OCI-M2 (cell line): ENCODE measurements around the gene HAUS1.

Experiments used
- DNase-seq: peaks from one replicate; lab custom pipeline; 2025; ENCODE audit not compliant: unreplicated experiment; lab: John Stamatoyannopoulos, UW

The HAUS1 gene, protein sequence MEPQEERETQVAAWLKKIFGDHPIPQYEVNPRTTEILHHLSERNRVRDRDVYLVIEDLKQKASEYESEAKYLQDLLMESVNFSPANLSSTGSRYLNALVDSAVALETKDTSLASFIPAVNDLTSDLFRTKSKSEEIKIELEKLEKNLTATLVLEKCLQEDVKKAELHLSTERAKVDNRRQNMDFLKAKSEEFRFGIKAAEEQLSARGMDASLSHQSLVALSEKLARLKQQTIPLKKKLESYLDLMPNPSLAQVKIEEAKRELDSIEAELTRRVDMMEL

DNA sequence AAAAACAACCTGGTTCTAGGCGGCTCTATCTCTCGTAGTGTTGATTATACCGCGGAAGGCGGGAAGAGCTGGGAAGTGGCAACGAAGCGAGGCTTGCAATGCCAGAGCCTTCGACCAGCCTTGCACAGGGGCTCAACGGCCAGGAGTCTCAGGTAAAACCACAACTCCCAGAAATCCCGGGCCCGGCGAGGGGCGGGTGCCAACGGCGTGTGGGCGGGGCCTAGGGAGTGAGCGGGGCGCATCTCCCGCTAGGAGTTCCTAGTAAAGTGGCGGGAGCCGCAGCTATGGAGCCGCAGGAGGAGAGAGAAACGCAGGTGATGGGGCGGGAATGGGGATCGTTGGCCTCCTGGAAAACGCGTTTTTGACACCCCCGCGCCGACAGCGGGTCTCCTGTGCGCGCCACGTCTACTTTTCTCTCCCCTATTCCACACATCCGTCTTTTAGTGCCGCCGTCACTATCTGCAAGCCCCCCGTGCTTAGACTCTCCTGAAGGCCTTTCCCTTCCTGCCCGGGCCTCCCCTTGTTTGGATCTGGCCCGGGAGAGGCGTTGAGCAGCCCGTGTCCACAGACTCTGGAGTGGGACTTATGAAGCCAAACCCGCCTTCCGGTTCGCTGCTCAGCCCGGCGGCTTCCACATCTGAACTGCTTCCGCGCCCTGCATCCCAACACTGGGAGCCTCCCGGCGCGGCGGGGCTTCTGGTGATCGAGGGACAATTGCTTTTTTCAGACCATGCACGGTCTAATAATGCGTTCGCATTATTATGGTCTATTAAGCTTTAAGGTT is at the start of gene HAUS1:
TSS of gene HAUS1 (plus strand) at position 258 of the 784 bp plus-strand sequence. CDS start at position 285, 27 bp downstream.
- DNase-seq, result peak; percentile 51

DNA sequence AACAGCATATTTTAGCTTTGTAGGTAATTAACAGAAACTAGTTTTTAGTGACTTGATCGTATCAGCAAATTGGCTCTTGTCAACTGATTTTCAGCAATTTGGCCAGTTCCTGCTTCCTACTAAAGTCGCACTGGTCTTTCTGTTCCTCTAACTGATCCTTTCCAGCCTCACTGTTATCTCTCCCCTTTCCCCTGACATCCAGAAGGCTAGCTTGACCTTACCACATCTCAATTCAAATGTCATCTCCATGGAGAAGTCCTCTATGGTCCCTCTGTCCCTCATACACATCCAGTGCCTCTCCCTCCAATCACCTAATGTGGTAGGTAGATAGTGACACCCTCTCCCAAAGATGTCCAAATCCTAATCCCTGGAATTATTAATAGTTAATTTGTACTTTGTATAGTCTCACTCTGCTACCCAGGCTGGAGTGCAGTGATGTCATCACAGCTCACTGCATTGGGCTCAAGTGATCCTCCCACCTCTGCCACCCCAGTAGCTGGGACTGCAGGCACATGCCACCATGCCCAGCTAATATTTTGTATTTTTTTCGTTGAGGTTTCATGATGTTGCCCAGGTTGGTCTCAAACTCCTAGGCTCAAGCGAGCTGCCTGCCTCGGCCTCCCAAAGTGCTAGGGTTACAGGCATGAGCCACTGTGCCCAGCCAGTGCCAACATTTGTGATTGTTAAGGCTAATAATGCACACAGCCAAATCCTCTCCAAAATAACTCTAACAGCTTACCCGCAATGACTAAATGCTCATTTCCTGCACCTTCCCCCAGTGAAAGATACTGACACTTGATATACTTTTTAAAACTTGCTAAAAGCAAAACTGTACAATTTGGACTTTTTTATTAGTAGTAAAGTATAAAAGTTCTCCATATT is 49.0 kb upstream of the HAUS1 start:
- DNase-seq, result no peak

DNA sequence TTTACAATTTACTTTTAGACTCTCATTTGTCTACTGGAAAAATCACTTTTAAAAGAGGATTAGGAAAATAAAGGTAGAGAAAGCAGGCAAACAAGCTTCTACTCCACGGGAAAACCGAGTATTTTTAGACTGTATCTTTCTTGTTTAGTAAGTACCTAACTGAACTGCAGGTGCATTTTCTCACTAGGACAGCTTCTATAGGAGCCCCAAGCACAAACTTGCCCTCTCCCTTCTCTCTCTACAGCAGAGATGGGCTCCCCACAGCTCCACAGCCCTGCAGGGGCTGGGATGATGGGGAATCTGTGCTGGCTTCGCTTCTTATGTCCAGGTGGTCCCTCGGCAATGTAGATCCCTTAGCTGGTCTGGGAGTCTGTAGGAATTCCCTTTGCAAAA is 48.4 kb upstream of the HAUS1 start:
- DNase-seq, result no peak

DNA sequence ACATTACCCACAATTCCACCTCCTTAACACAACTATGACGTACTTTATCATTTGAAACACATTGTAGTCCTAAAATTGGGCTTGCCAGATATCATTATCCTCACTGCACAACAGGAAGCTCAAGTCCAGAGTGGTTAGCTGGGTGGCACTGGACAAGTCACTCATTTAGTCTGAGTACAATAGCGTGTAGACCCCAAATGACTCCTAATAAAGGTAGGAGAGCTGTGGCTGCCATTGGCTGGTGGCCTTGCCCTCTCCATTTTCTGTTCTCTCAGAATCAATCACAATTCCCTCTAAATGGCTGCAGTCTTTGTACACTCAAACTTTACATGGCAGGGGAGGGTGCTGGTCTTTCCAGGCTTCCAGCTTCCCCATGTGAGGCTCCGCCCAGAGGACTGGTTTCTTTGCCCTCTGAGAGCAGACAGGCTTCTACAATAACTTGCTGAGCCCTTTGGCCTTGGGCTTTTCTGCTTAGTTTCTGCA is 43.8 kb upstream of the HAUS1 start:
- peak; percentile 78 for DNase-seq

DNA sequence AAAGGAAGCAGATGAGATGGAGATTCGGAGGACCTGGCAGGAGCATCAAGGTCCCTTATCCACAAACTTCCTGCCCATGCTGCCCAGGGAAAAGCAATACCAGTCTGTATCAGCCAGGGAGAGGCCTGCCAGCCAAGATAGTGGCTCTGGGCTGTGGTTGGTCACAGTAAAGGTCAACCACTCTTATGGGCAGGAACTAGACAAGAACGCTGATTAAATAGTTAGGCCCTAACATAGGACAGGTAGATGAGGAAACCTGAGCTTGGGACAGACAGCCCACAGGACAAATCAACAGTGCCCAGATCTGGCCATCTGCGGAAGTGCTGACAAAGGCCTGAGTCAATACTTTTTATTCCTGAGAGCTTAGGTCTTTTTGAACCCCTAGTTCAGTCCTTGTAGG is 42.8 kb upstream of the HAUS1 start:
- DNase-seq, result no peak

DNA sequence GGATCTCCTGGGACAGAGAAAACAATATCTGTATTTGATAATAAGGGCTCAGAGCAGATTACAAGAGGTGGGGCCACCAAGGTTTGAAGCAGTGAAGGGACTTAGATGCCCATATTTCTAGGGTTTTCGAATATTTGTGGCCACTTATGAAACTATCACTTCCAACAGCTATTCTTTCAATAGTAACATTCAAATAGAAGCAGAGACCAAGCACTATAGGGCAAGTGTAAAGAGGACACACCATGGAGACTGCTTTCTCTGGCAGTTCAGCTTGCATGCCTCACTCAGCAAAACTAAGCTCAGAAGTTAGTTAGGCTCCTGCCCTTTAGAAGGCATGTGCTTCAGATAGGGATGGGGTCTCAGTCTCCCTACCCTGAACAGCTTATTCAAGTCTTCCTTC is 42.4 kb upstream of the HAUS1 start:
- no peak for DNase-seq

DNA sequence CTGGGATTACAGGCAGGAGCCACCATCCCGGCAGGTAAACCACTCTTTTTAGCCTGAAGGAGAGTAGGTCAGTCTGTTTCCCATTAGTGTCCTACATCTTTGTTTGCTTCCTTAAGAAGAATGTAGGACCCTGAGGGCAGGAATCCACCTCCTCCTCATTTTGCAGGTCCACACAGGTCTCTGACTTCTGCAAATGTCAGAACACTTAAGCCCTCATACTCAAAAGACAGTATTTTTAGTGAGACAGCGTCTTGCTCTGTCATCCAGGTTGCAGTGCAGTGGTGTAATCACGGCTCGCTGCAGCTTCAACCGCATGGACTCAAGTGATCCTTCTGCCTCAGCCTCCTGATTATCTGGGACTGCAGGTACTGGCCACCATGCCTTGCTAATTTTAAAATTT is 41.4 kb upstream of the HAUS1 start:
- DNase-seq, result no peak

DNA sequence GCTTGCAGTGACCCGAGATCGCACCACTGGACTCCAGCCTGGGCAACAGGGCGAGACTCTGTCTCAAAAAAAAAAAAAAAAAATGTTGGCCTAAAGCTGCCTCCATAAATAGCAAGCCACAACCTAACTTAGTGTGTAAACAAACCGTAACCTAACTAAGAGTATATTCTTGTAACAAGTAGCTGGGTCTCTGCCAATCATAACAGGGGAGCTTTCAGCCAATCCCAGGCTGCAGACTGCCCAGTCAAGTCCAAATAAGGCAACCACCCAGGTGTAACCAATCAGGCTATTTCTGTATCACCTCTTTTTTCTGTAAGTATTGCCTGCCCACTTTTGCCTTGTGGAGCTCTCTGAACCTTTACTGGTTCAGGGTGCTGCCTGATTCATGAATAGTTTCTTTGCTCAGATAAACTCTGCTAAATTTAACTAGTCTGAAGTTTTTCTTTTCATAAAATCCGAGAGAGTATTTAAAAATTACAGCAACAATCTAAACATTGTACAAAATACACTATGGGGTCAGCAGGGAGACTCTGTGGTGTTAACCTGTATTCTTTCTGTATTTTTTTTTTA is 36.7 kb upstream of the HAUS1 start:
- no peak for DNase-seq

DNA sequence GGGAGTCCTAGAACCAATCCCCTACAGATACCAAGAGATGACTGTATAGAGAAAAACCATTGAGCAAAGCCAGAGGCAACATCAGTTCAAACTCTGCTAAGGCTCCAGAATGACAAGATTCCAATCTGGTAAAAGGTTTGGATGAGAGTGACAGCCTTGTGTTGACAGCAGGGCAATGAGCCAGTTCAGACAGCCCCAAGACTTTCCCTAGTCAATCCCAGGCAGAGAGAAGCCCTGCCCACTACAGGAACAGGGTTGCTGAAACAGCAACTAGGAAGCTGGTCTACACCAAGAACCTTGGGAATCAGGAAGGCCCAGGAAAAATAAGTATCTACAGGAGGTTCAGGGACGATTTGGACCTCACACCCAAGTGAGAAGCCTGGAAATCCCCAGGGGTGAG is 35.4 kb upstream of the HAUS1 start:
- no peak for DNase-seq

DNA sequence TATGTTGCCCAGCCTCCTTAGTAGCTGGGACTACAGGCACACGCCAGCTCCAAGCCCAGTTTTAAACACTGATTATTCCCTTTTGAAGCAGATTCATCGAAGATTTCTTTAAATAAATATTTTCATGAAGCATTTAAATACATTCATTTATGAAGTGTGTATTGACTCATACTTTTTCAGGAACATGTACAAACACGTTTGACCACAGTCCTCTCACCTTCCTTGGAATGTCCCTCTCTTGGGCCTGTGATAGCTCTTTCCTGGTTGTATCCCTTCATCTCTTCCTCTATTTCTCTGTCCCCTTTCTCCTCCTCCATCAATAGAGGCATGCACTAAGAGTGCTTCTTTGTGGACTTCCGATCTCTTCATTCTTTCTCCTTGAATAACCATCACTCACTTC is 34.7 kb upstream of the HAUS1 start:
- DNase-seq, result no peak

DNA sequence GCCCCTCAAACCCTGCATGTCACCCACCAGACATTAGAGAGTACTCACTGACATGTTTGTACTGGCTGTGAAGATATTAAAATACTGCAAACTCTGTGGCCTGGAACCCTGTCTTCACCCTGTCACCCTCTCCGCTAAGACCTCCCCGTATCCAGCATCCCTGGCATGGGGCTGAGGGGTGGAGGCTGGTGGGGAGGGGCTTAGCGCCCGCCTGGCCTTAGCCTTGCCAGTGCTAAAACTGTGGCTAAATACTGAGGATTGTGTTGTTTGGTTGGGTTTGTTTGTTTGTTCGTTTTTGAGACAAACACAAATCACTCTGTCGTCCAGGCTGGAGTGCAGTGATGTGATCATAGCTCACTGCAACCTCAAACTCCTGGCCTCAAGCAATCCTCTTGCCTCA is 34.0 kb upstream of the HAUS1 start:
- DNase-seq, result no peak

DNA sequence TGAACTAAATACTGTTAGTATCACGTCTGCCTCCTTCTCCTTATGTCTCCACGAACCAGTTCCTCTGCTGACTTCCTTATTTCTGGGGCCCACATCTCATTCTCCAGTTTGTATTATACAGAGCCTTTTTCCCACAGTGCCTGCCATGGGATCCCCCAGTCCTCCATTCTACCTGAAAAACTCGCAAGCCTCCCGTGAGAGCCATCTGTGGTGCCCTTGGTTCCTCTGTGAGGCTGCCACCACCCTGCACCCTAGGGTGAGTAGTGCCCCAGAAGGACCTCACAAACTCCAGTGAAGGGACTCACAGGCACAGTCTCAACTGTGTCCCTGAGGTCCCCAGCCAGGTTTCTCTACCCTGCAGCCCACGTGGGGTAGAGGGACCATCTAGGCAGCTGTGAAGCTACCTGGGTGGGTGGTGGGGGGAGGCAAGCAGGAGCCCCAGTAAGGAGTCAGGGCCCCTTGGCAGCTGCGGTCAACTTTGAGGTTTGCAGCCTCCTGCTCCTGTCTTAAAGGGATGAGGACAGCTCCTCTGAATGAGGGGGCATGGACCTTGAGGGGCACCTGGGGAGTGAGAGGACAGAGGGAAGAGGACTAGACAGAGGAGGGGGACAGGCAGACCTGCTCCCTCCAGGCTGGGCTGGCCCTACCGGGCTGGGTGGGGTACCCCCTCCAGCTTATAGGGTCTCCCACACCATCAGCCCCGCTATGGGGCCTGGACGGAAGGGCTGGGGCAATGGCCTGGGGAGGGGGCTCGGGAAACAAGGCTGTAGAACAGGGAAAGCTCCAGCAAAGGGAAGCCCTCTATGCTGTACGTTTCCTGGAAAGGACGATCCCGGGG is 33.2 kb upstream of the HAUS1 start:
- DNase-seq, result no peak

DNA sequence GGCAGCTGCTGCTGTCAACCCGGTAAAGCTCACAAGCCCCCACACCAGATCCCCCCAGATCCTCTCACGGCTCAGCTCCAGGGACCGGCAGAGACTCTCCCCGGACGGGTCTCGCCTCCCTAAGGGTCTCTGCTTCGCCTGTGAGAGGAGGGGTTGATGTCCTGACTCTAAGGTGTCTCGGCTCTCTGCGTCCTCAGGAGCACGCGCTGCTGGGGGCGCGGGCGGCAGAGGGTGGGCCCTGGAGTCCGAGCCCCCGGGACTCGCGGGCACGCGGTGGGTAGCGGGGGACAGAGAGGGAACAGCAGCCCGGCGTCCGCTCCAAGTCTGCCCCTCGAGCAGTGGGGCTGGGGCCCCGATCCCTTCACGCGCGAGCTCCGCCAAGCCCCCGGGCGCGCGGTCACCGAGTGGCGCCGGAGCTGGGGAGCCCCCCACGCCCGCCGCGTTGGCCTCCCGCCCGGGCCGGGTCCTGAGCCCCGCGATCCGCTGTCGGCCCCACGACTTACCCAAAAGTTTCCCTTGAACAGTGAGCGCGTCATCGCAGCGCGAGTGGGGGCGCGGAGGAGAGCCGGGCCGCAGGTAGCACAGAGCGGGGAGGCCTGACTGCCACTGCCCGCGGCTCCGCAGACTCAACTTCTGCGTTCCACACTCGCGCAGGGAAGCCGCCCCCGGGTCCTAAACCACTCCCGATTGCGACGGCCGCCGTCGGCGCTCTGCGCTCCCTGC is 32.4 kb upstream of the HAUS1 start, which contains the start of gene PSTPIP2:
TSS of gene PSTPIP2 (minus strand) at position 608 of the 723 bp plus-strand sequence. CDS start at position 536, 72 bp downstream.
- DNase-seq, result no peak

DNA sequence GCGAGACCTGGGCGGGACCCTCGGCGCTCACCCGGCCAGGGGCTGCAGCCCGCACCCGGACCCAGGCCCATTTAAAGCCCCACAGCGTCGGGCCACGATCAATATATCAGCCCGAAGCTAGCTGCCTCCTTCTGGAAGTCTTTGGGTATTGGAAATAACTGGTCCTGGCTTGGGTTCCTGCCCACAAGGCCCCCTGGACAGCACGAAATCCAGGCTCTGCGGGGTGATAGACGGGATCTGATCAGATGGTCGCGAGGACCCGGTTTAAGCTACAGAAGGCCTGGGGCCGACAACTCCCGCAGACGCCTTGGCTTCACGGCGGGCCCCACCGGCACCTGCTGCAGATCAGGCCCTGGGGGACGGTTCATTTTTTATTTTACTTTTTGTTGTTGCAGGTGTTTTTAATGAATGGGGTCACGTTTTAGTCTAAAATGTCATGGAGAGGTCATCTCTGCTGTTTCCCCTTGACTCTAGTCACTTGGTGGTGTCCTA is 31.8 kb upstream of the HAUS1 start:
- DNase-seq, result no peak

DNA sequence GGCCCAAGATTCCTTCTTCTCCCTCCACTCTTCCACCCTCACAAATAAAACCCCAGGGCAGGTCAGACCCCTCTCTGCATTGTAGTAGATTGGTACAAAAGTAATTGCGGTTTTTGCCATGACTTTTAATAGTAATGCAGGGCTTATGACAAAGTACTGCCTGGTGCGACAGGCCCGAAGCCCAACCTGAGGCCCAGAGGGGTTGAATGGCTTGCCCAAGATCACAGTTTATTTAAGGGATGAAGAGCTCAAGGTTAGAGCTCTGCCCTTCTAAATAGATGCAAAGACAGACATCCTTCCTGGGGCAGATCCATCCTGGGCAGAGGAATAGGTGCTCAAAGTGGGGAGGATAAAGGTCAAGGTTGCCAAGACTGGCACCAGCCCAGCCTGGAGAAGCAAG is 31.2 kb upstream of the HAUS1 start:
- DNase-seq, result no peak

DNA sequence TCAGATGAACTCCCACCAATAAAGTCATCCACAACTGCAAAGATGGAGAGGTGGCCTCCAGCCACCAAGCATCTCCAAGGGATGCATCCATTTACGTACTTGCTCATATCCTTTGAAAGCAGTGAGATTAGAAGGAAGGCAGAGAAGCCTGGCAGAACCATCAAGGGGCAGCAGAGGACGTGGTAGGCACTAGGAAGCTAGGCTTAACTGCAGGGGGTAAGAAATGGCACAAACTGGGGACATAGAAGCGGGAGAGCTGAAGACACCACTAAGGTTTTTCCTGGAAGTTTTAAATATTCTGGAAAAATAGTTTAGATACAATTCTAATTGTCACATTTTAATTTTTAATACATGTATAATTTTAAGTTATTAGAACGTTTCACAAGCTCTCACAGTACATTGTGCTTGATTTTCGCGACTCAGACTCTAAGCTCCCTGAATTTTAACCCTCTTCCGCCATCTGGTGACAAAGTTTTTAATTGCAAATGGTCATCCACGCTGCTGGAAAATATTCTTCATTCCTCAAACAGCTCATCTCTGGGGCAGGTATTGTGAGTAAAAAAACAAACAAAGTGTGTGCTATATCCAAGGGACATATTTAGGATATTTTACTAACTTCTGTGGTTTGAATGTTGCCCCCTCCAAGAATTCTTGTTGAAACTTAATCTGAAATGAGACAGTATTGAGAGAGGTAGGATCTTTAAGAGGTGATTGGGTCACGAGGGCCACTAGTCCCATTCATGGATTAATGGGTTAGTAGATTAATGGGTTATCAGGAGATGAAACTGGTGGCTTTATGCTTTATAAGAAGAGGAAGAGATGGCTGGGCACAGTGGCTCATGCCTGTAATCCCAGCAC is 30.5 kb upstream of the HAUS1 start:
- DNase-seq, result peak; percentile 34

DNA sequence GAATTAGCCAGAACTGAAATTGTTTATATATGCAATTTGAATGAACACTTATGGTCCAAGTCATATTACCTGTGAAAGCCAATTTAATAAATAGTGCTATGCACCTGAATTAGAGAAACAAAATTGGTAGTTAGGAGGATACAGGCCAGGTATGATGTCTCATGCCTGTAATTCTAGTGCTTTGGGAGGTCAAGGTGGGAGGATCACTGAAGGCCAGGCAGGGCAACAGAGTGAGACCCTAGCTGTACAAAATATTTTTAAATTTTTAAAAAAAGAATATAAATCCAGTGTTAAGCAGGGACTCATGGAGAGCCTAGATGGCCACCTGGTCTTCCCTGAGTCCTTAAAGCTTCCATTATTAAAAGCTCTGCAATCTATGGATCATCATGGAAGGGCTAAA is 24.8 kb upstream of the HAUS1 start:
- DNase-seq, result no peak

DNA sequence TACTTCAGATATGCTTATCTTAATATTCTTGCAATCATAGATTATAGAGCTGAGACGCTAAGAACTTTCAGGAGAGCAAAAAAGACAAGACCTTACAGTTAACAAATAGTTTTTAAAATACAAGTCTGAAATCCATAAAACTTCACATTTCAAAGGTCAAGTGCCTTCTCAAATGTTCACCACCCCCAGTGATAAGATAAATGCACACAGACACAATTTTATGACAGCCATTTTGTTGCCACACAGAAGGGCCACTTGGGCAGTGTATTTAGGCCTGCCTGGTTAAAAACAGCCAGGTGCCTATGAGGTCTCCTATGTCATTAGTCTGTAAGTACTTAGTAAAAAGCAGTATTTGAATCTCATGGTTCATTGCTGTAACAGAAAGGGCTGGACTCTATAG is 24.0 kb upstream of the HAUS1 start:
- DNase-seq, result no peak
